ENCODE results near the gene TES. TPM values are rescaled to one million over a fixed set of nuclear protein-coding genes. Genes with fewer than 3 reads are reported as not detected.

Gene TES
- total and polyA plus RNA-seq, 2 of the 13 experiments (the other 11 are each of a cell fraction or from before 2014, with no cell fraction given) = 21.6 to 23.0 TPM

DNA sequence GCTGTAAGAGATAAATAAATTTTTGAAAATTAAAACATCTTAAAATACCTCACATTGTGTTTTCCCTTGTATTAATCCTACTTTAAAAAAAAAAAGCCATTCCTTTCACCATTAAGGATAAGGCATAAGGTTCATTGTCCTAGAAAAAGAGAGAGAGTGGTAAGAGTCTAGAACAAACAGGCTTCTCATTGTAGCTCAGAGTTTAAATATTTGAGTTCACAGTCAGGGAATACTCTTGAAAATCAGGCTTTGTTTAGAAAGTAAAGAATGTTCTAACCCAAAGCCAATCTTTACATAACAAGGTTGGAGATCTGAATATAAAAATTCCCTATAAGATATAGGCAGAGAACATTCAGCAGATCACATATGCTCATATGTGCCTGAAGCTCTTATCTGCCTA, 40.2 kb upstream of the TES start (continued):
- TF ChIP-seq, protein P1, sequence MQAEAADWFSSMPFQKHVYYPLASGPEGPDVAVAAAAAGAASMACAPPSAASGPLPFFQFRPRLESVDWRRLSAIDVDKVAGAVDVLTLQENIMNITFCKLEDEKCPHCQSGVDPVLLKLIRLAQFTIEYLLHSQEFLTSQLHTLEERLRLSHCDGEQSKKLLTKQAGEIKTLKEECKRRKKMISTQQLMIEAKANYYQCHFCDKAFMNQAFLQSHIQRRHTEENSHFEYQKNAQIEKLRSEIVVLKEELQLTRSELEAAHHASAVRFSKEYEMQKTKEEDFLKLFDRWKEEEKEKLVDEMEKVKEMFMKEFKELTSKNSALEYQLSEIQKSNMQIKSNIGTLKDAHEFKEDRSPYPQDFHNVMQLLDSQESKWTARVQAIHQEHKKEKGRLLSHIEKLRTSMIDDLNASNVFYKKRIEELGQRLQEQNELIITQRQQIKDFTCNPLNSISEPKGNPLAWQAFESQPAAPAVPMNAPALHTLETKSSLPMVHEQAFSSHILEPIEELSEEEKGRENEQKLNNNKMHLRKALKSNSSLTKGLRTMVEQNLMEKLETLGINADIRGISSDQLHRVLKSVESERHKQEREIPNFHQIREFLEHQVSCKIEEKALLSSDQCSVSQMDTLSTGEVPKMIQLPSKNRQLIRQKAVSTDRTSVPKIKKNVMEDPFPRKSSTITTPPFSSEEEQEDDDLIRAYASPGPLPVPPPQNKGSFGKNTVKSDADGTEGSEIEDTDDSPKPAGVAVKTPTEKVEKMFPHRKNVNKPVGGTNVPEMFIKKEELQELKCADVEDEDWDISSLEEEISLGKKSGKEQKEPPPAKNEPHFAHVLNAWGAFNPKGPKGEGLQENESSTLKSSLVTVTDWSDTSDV (CRISPR knock-in tag; IDR thresholded peaks at IDR 0.05) = no peak
- TF ChIP-seq EP300 (IDR thresholded peaks at IDR 0.05; ENCODE audit: low read depth in 2 of 2, low read length in 2 of 2) (peak in 1 of 2 experiments; percentile 66; a peak in 2 of 4 replicates), EP300 (CRISPR knock-in tag; IDR thresholded peaks at IDR 0.05; ENCODE audit: borderline replicate concordance) (no peak), HDAC2 (CRISPR knock-in tag; IDR thresholded peaks at IDR 0.05) (peak; percentile 65), FOXK1 (CRISPR knock-in tag; IDR thresholded peaks at IDR 0.05; ENCODE audit: borderline replicate concordance, low read depth) (no peak), ZZZ3 (CRISPR knock-in tag; IDR thresholded peaks at IDR 0.05; ENCODE audit: borderline replicate concordance) (no peak), GATAD1 (CRISPR knock-in tag; IDR thresholded peaks at IDR 0.05) (no peak), GFI1 (CRISPR knock-in tag; IDR thresholded peaks at IDR 0.05; ENCODE audit: borderline replicate concordance) (peak; percentile 90), ZNF3 (CRISPR knock-in tag; IDR thresholded peaks at IDR 0.05) (no peak), NR2F2 (IDR thresholded peaks at IDR 0.05; ENCODE audit: borderline replicate concordance, low read depth) (peak; percentile 93), MAZ (IDR thresholded peaks at IDR 0.05; ENCODE audit: borderline replicate concordance, low read depth, low read length) (no peak), MAZ (CRISPR knock-in tag; IDR thresholded peaks at IDR 0.05; ENCODE audit: low read depth) (no peak), PPARG (CRISPR knock-in tag; conservative IDR thresholded peaks at IDR 0.05) (0 out of 2 replicates have a peak, but pooled peaks have one; percentile 41), RELA (CRISPR knock-in tag; IDR thresholded peaks at IDR 0.05) (no peak), ZNF781 (CRISPR knock-in tag; IDR thresholded peaks at IDR 0.05; ENCODE audit: borderline replicate concordance, not compliant biosample characterization) (no peak), ZNF766 (CRISPR knock-in tag; IDR thresholded peaks at IDR 0.05; ENCODE audit: borderline replicate concordance) (no peak), DPF2 (CRISPR knock-in tag; IDR thresholded peaks at IDR 0.05; ENCODE audit: borderline replicate concordance, low read depth) (0 out of 2 replicates have a peak, but pooled peaks have one; percentile 34), SAP130 (CRISPR knock-in tag; IDR thresholded peaks at IDR 0.05; ENCODE audit: low read depth) (peak; percentile 28; the same call in 1 of the 2 replicates)
- TF ChIP-seq, protein P2, sequence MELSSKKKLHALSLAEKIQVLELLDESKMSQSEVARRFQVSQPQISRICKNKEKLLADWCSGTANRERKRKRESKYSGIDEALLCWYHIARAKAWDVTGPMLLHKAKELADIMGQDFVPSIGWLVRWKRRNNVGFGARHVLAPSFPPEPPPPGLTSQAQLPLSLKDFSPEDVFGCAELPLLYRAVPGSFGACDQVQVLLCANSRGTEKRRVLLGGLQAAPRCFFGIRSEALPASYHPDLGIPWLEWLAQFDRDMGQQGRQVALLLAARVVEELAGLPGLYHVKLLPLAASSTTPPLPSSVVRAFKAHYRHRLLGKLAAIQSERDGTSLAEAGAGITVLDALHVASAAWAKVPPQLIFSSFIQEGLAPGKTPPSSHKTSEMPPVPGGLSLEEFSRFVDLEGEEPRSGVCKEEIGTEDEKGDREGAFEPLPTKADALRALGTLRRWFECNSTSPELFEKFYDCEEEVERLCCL (CRISPR knock-in tag; IDR thresholded peaks at IDR 0.05; ENCODE audit: borderline replicate concordance) = no peak
- TF ChIP-seq, protein P3, sequence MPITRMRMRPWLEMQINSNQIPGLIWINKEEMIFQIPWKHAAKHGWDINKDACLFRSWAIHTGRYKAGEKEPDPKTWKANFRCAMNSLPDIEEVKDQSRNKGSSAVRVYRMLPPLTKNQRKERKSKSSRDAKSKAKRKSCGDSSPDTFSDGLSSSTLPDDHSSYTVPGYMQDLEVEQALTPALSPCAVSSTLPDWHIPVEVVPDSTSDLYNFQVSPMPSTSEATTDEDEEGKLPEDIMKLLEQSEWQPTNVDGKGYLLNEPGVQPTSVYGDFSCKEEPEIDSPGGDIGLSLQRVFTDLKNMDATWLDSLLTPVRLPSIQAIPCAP (CRISPR knock-in tag; IDR thresholded peaks at IDR 0.05; ENCODE audit: low read depth) = no peak
- TF ChIP-seq, protein P4, sequence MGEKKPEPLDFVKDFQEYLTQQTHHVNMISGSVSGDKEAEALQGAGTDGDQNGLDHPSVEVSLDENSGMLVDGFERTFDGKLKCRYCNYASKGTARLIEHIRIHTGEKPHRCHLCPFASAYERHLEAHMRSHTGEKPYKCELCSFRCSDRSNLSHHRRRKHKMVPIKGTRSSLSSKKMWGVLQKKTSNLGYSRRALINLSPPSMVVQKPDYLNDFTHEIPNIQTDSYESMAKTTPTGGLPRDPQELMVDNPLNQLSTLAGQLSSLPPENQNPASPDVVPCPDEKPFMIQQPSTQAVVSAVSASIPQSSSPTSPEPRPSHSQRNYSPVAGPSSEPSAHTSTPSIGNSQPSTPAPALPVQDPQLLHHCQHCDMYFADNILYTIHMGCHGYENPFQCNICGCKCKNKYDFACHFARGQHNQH (CRISPR knock-in tag; IDR thresholded peaks at IDR 0.05) = no peak
- TF ChIP-seq, protein P5, sequence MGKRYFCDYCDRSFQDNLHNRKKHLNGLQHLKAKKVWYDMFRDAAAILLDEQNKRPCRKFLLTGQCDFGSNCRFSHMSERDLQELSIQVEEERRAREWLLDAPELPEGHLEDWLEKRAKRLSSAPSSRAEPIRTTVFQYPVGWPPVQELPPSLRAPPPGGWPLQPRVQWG (CRISPR knock-in tag; IDR thresholded peaks at IDR 0.05; ENCODE audit: borderline replicate concordance, low read depth) = no peak
- TF ChIP-seq, protein P6, sequence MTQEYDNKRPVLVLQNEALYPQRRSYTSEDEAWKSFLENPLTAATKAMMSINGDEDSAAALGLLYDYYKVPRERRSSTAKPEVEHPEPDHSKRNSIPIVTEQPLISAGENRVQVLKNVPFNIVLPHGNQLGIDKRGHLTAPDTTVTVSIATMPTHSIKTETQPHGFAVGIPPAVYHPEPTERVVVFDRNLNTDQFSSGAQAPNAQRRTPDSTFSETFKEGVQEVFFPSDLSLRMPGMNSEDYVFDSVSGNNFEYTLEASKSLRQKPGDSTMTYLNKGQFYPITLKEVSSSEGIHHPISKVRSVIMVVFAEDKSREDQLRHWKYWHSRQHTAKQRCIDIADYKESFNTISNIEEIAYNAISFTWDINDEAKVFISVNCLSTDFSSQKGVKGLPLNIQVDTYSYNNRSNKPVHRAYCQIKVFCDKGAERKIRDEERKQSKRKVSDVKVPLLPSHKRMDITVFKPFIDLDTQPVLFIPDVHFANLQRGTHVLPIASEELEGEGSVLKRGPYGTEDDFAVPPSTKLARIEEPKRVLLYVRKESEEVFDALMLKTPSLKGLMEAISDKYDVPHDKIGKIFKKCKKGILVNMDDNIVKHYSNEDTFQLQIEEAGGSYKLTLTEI (CRISPR knock-in tag; conservative IDR thresholded peaks at IDR 0.05) = no peak

All from HepG2 (cell line).